Gastroesophageal sphincter (tissue), 4 donors: ENCODE results near the gene CHMP5. TPM values are rescaled to one million over a fixed set of nuclear protein-coding genes. Genes with fewer than 3 reads are reported as not detected.

Experiments
- ATAC-seq: fragments of 150-250 bp; one replicate; pipeline ENCODE4 v1.9.1; 2016; ENCODE audit warnings: mild to moderate bottlenecking, moderate library complexity
- H3K27ac ChIP-seq, 4 donors: fragments of 200-600 bp; sonication (generic) in 3 of 4; 1 replicate in 3 of 4; 2 replicates in 1 of 4; pipeline ENCODE4 v1.5.1; 2016 to 2019
- H3K27me3 ChIP-seq: fragments of 200-600 bp; sonication (generic); one replicate; pipeline ENCODE4 v1.5.1; 2019
- H3K36me3 ChIP-seq, 2 donors: fragments of 200-600 bp; sonication (generic); one replicate each; pipeline ENCODE4 v1.5.1; 2019; ENCODE audit warnings: control low read depth in 1 of 2
- H3K4me1 ChIP-seq, 3 donors: fragments of 200-600 bp; sonication (generic); 1 replicate in 2 of 3; 2 replicates in 1 of 3; pipeline ENCODE4 v1.5.1; 2016 to 2019; ENCODE audit warnings: control low read depth in 2 of 3
- H3K4me3 ChIP-seq, 2 donors: fragments of 200-600 bp; sonication (generic); one replicate each; pipeline ENCODE4 v1.5.1; 2019; ENCODE audit warnings: mild to moderate bottlenecking in 1 of 2, moderate library complexity in 1 of 2
- H3K9me3 ChIP-seq, 3 donors: fragments of 200-600 bp; sonication (generic); one replicate each; pipeline ENCODE4 v1.5.1; 2017 to 2019; ENCODE audit warnings: control low read depth in 2 of 3
- EP300 ChIP-seq: sonication (generic); formaldehyde crosslinking; IDR thresholded peaks from one replicate; pipeline ENCODE4 v1.6.1; 2017; ENCODE audit warnings: antibody characterized with exemption, mild to moderate bottlenecking
- POLR2A ChIP-seq, 2 donors: fragments of 450-650 bp; IDR thresholded peaks; one replicate each; pipeline ENCODE4 v1.6.1; 2017; ENCODE audit warnings: antibody characterized with exemption in 2 of 2, mild to moderate bottlenecking in 2 of 2, moderate library complexity in 1 of 2
- POLR2AphosphoS5 ChIP-seq: sonication (generic); formaldehyde crosslinking; IDR thresholded peaks from one replicate; pipeline ENCODE4 v1.6.1; 2017; ENCODE audit warnings: antibody characterized with exemption
- WGBS, 2 donors: methylation state at CpG; one replicate each; pipeline ENCODE4 v1.1.5; 2018; ENCODE audit warnings: low coverage in 1 of 2; 5-methylcytosine and 5-hydroxymethylcytosine counted together
- total RNA-seq, 4 donors: library from RNA; depleted of rRNA; stranded (reverse); fragments of >200 nt; gene quantifications; one replicate each; pipeline ENCODE4 v1.1.0, GENCODE V29; 2016
- TF ChIP-seq, protein P1 (sequence below), 4 experiments: fragments of 200-600 bp in 2 of 4; fragments of 450-650 bp in 2 of 4; sonication (generic) in 1 of 4; IDR thresholded peaks; one replicate each; pipeline ENCODE4 v1.5.1; 2017 to 2019; ENCODE audit warnings: antibody characterized with exemption in 4 of 4, mild to moderate bottlenecking in 2 of 4, moderate library complexity in 2 of 4

Gene CHMP5
- total RNA-seq, 4 donors from 2014 or later = 45.6 to 89.0 (median 59.3) TPM

DNA sequence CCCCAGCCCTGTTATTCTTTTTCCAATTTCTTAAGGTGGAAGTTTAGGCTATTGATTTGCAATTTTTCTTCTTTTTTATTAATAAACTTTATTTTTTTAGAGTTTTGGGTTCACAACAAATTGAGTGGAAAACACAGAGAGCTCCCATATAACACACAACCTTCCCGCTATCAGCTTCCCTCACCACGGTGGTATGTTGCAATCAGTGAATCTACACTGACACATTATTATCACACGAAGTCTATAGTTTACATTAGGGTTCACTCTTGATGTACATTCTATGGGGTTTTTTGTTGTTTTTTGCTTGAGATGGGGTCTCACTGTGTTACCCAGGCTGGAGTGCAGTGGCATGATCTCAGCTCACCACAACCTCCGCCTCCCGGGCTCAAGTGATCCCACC, 20.7 kb downstream of the CHMP5 start:
- peaks cover 0 to 54% of the 10 kb centered on the region in 2 donors for H3K36me3 ChIP-seq
- no peak overlapping the region for H3K27ac ChIP-seq
- TF ChIP-seq POLR2AphosphoS5 (no peak), POLR2A (IDR thresholded peaks at IDR 0.05) (no peak), EP300 (no peak)
- TF ChIP-seq, protein P1, sequence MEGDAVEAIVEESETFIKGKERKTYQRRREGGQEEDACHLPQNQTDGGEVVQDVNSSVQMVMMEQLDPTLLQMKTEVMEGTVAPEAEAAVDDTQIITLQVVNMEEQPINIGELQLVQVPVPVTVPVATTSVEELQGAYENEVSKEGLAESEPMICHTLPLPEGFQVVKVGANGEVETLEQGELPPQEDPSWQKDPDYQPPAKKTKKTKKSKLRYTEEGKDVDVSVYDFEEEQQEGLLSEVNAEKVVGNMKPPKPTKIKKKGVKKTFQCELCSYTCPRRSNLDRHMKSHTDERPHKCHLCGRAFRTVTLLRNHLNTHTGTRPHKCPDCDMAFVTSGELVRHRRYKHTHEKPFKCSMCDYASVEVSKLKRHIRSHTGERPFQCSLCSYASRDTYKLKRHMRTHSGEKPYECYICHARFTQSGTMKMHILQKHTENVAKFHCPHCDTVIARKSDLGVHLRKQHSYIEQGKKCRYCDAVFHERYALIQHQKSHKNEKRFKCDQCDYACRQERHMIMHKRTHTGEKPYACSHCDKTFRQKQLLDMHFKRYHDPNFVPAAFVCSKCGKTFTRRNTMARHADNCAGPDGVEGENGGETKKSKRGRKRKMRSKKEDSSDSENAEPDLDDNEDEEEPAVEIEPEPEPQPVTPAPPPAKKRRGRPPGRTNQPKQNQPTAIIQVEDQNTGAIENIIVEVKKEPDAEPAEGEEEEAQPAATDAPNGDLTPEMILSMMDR (IDR thresholded peaks at IDR 0.05) = no peak
- H3K4me3 ChIP-seq = no peak overlapping the region
- ATAC-seq = no peak
- H3K4me1 ChIP-seq = peaks cover 0 to 23% (median 10%) of the 10 kb centered on the region in 3 donors
- 81% methylated on average over 4 to 5 of the region's 5 CpGs for WGBS, 2 donors
- no peaks in the 10 kb centered on the region for H3K27me3 ChIP-seq
- no peaks in the 10 kb centered on the region for H3K9me3 ChIP-seq

DNA sequence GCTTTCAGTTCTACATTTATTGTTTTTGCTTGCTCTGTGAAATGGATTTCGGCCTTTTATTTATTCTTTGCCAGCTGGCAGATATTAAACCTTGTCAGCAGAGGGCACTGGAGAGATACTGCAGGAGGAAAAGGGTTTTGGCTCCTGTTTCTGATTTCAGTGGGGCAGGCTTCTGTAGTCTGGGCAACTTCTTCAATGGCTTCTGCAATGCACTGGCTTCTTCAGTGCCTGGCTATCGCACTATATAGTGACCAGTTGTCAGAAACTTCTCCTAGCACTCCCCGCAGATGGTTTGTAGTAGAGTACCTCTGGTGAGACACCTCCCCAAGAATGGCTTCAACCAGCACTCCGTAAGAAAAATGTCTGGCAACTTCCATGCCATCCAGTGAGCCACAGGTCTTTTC, 22.2 kb downstream of the CHMP5 start:
- H3K27ac ChIP-seq = peak overlapping the region in 3 of 4 donors; percentile 61 to 97 (median 94)
- H3K4me3 ChIP-seq = no peak overlapping the region
- H3K36me3 ChIP-seq = peaks cover 0 to 40% of the 10 kb centered on the region in 2 donors
- no peak for ATAC-seq
- H3K27me3 ChIP-seq = no peaks in the 10 kb centered on the region
- WGBS, 2 donors = 42 to 57% methylated on average over 2 to 4 of the region's 4 CpGs
- no peak for TF ChIP-seq POLR2A (IDR thresholded peaks at IDR 0.05)
- peak; percentile 35 for TF ChIP-seq POLR2AphosphoS5
- no peak for TF ChIP-seq EP300
- TF ChIP-seq, protein P1 (IDR thresholded peaks at IDR 0.05) = peak; percentile 61 to 78 (median 70)
- no peaks in the 10 kb centered on the region for H3K9me3 ChIP-seq
- H3K4me1 ChIP-seq = peaks cover 0 to 34% (median 18%) of the 10 kb centered on the region in 3 donors

DNA sequence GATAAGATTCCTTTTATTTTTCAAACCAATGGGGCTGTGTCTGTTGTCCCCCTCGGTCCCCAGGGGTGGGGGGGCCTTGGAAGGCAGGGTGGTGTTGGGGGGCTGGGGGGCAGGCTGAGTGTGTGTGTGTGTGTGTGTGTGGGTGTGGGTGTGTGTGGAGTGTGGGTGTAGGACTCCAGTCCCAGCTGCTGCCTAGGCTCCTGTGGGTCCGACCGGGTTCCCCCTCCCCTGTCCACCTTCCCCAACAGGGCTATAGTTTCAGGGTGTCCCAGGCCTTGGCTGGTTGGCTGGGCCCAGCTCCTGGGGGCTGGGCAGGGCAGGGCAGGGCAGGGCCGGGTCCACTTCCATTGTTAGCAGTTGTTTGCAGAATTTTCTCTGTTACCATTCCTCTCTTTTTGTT, 23.4 kb downstream of the CHMP5 start:
- TF ChIP-seq EP300 (no peak), POLR2AphosphoS5 (no peak), POLR2A (IDR thresholded peaks at IDR 0.05) (no peak)
- TF ChIP-seq, protein P1 (IDR thresholded peaks at IDR 0.05) = no peak
- Histone ChIP-seq H3K27me3 (no peaks in the 10 kb centered on the region), H3K9me3 (no peaks in the 10 kb centered on the region), H3K27ac (peak overlapping the region in 2 of 4 donors; percentile 94 to 97), H3K4me1 (peaks cover 0 to 46% (median 25%) of the 10 kb centered on the region in 3 donors), H3K4me3 (no peak overlapping the region), H3K36me3 (peaks cover 0 to 34% of the 10 kb centered on the region in 2 donors)
- 60% methylated on average over 1 of the region's 4 CpGs; no CpG with 5 or more reads in 1 of the 2 donors for WGBS, 2 donors
- ATAC-seq = no peak

DNA sequence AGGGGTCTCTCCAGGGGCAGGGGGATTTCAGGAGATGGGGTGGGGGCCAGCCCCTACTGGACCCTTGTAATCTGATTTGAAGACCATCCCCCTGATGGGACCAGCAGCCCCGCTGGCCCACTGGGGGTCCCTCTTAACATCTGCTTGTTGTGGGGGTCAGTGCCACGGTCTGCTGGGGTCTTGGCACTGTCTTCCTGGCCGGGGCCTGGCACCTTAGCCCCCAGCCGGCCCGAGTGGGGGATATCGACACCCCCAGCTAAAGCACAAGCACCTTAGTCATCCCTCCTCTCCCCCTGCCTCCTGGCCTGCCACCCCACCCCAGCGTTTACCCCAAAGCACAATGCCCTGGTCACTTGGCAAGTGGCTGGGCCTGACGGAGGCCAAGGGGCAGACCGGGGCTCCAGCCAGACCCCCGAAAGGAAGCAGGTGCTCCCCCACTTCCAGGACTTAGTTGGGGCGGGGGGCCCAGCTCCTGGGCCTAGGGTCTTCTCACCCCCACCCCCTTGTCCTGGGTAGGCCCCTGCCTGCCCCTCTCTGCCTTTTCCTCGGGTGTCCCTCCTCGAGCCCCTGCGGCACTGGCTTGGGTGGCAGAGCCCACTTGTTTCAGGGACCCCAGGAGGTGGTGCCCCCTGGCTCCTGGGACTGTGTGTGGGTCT, 24.1 kb downstream of the CHMP5 start:
- H3K27ac ChIP-seq = peak overlapping the region; percentile 85 to 97 (median 94)
- no peaks in the 10 kb centered on the region for H3K9me3 ChIP-seq
- H3K4me3 ChIP-seq = peak overlapping the region in 1 of 2 donors; percentile 80
- H3K4me1 ChIP-seq = peaks cover 0 to 53% (median 25%) of the 10 kb centered on the region in 3 donors
- H3K36me3 ChIP-seq = peaks cover 0 to 33% of the 10 kb centered on the region in 2 donors
- H3K27me3 ChIP-seq = no peaks in the 10 kb centered on the region
- WGBS, 2 donors = no CpG with 5 or more reads among the region's 14 CpGs
- TF ChIP-seq POLR2A (IDR thresholded peaks at IDR 0.05) (no peak), POLR2AphosphoS5 (no peak), EP300 (no peak)
- TF ChIP-seq, protein P1 (IDR thresholded peaks at IDR 0.05) = no peak
- no peak for ATAC-seq

DNA sequence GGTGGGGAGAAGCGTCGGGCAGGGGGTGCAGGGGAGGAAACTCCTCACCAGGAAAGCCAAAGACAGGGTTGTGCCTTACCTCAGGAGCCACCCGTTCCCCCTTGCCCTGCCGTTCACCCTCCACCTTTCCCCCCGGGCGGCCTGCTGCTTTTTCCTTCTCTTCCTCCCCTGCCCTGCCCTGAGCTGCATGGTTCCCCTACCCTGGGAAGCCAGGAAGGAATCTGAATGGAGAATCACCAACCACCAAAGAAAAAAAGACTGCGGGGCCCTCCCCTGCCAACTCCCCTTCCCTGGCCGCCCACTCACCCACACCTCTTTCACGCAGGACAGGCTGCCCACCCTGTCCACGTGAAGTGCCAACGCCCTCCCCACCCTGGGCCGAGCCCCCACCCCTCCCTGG, 24.6 kb downstream of the CHMP5 start:
- ATAC-seq = no peak
- TF ChIP-seq, protein P1 (IDR thresholded peaks at IDR 0.05) = no peak
- TF ChIP-seq EP300 = no peak
- TF ChIP-seq POLR2AphosphoS5 = no peak
- TF ChIP-seq POLR2A (IDR thresholded peaks at IDR 0.05) = no peak
- peaks cover 0 to 59% (median 25%) of the 10 kb centered on the region in 3 donors for H3K4me1 ChIP-seq
- H3K36me3 ChIP-seq = peaks cover 0 to 32% of the 10 kb centered on the region in 2 donors
- H3K4me3 ChIP-seq = peak overlapping the region; percentile 48 to 80
- no CpG with 5 or more reads among the region's 12 CpGs for WGBS, 2 donors
- peak overlapping the region; percentile 85 to 97 (median 94) for H3K27ac ChIP-seq
- no peaks in the 10 kb centered on the region for H3K9me3 ChIP-seq
- no peaks in the 10 kb centered on the region for H3K27me3 ChIP-seq
